Uterus (tissue), 4 donors: ENCODE measurements around the gene AACS. TPM values are rescaled to one million over a fixed set of nuclear protein-coding genes. Genes with fewer than 3 reads are reported as not detected.
"Not testable (repeated sequence)": the region's sequence is repeated elsewhere in the genome, so short reads cannot be mapped to it uniquely, and the experiment has no call there.

Source experiments
- DNase-seq, 2 donors: peaks; one replicate each; pipeline ENCODE4 v3.0.0-alpha.2; 2019 to 2020
- H3K27ac ChIP-seq, 2 donors: fragments of 200-600 bp; sonication (generic); 1 replicate in 1 of 2; 2 replicates in 1 of 2; pipeline ENCODE4 v1.5.1; 2016 to 2018
- H3K27me3 ChIP-seq, 2 donors: fragments of 200-600 bp; sonication (generic); one replicate each; pipeline ENCODE4 v1.5.1; 2018 to 2019; ENCODE audit warnings: control low read depth in 1 of 2
- H3K36me3 ChIP-seq, 2 donors: fragments of 200-600 bp; sonication (generic); one replicate each; pipeline ENCODE4 v1.5.1; 2019; ENCODE audit warnings: control low read depth in 1 of 2
- H3K4me1 ChIP-seq, 2 donors: fragments of 200-600 bp; sonication (generic); one replicate each; pipeline ENCODE4 v1.5.1; 2018 to 2019; ENCODE audit warnings: control low read depth in 1 of 2
- H3K4me3 ChIP-seq, 2 donors: fragments of 200-600 bp; sonication (generic); 1 replicate in 1 of 2; 2 replicates in 1 of 2; pipeline ENCODE4 v1.5.1; 2018 to 2019; ENCODE audit warnings: mild to moderate bottlenecking in 1 of 2
- H3K9me3 ChIP-seq, 2 donors: fragments of 200-600 bp; sonication (generic); one replicate each; pipeline ENCODE4 v1.5.1; 2019; ENCODE audit warnings: control low read depth in 1 of 2
- CTCF ChIP-seq, 4 experiments: fragments of 200-600 bp in 2 of 4; fragments of 450-650 bp in 2 of 4; sonication (generic) in 2 of 4; IDR thresholded peaks; one replicate each; pipeline ENCODE4 v1.5.1; 2016 to 2019; ENCODE audit warnings: antibody characterized with exemption in 4 of 4, mild to moderate bottlenecking in 2 of 4, moderate library complexity in 1 of 4
- POLR2A ChIP-seq, 2 donors: fragments of 450-650 bp; IDR thresholded peaks; one replicate each; pipeline ENCODE4 v1.6.1; 2016; ENCODE audit warnings: antibody characterized with exemption in 2 of 2, mild to moderate bottlenecking in 1 of 2, moderate library complexity in 1 of 2
- intact Hi-C: fragments of 100-400 bp; cut with DNase I; formaldehyde crosslinking; loops from one replicate; pipeline ENCODE4 v1.15.1; 2023; ENCODE audit warnings: low total_unique reads
- total RNA-seq, 4 donors: library from RNA; depleted of rRNA in 3 of 4; stranded (reverse); fragments of >200 nt in 3 of 4; gene quantifications; one replicate each; pipeline versions ENCODE4 v1.1.0 to v1.2.4, GENCODE V29; 2014 to 2023
- donor health status: DM: yes; HTN: yes; CAD: no.

AACS gene
- total RNA-seq, 4 donors from 2014 or later, result 7.6 to 22.3 (median 20.0) TPM

DNA sequence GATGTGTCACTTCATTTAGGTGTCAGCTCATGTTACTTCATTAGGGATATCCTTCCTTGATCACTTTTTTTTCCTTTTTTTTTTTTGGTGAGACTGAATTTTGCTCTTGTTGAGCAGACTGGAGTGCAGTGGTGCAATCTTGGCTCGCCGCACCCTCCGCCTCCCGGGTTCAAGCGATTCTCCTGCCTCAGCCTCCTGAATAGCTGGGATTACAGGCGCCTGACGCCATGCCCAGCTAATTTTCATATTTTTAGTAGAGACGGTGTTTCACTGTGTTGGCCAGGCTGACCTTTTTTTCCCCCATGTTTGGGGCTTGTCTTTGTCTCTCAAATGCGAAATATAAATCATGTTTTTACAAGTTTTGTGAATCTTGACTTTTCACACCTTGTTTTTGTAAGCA lies 9.6 kb upstream of the AACS start:
- Histone ChIP-seq H3K27me3 (no peaks in the 10 kb centered on the region), H3K9me3 (no peaks in the 10 kb centered on the region), H3K27ac (no peak overlapping the region), H3K4me3 (no peak overlapping the region), H3K36me3 (no peaks in the 10 kb centered on the region), H3K4me1 (no peaks in the 10 kb centered on the region)
- intact Hi-C loops, result no loop called here
- TF ChIP-seq POLR2A (IDR thresholded peaks at IDR 0.05), result no peak
- TF ChIP-seq CTCF (IDR thresholded peaks at IDR 0.05), result no peak
- no peak for DNase-seq

DNA sequence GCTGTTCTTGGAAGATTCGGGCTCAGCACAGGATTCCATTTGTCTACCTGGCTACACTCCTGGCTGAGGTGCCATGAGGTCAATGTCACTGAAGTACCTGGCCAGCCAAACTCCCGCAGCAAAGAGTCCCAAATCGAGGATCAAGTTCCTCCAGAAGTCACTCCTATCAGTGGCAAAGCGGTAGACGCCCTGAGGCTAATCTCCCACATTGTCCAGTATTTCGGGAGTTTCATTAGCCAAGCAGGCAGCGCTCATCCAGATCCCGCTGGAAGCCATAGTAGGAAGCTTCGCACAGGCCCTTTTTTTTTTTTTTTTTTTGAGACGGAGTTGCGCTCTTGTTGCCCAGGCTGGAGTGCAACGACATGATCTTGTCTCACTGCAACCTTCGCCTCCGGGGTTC lies 8.9 kb upstream of the AACS start:
- Histone ChIP-seq H3K27me3 (no peaks in the 10 kb centered on the region), H3K4me1 (no peaks in the 10 kb centered on the region), H3K36me3 (no peaks in the 10 kb centered on the region), H3K27ac (no peak overlapping the region), H3K9me3 (no peaks in the 10 kb centered on the region), H3K4me3 (no peak overlapping the region)
- no peak for TF ChIP-seq POLR2A (IDR thresholded peaks at IDR 0.05)
- TF ChIP-seq CTCF (IDR thresholded peaks at IDR 0.05), result no peak
- intact Hi-C loops, result no loop called here
- no peak for DNase-seq

GRCh38 chr12:125057708-125058107 lies 7.5 kb upstream of the AACS start:
- no peaks in the 10 kb centered on the region for H3K36me3 ChIP-seq
- DNase-seq, result no peak
- no peaks in the 10 kb centered on the region for H3K9me3 ChIP-seq
- H3K27ac ChIP-seq, result no peak overlapping the region
- intact Hi-C loops, result no loop called here
- no peaks in the 10 kb centered on the region for H3K27me3 ChIP-seq
- no peak overlapping the region for H3K4me3 ChIP-seq
- no peak for TF ChIP-seq CTCF (IDR thresholded peaks at IDR 0.05)
- no peak for TF ChIP-seq POLR2A (IDR thresholded peaks at IDR 0.05)
- H3K4me1 ChIP-seq, result no peaks in the 10 kb centered on the region

- Histone ChIP-seq H3K27me3 (no peaks in the 10 kb centered on the region), H3K4me3 (no peak overlapping the region), H3K27ac (no peak overlapping the region), H3K9me3 (no peaks in the 10 kb centered on the region), H3K4me1 (peaks cover 0 to 5% of the 10 kb centered on the region in 2 donors), H3K36me3 (no peaks in the 10 kb centered on the region)
- intact Hi-C loops, result no loop called here
- no peak for DNase-seq
- TF ChIP-seq POLR2A (IDR thresholded peaks at IDR 0.05) (no peak), CTCF (IDR thresholded peaks at IDR 0.05) (no peak)
Observed at GRCh38 chr12:125061229-125061628, 4.0 kb upstream of the AACS start.

GRCh38 chr12:125063522-125063921 lies 1.7 kb upstream of the AACS start:
- H3K27me3 ChIP-seq, H3K4me1 ChIP-seq, H3K27ac ChIP-seq, intact Hi-C loops, H3K4me3 ChIP-seq, DNase-seq, H3K9me3 ChIP-seq, H3K36me3 ChIP-seq: not testable (repeated sequence)

DNA sequence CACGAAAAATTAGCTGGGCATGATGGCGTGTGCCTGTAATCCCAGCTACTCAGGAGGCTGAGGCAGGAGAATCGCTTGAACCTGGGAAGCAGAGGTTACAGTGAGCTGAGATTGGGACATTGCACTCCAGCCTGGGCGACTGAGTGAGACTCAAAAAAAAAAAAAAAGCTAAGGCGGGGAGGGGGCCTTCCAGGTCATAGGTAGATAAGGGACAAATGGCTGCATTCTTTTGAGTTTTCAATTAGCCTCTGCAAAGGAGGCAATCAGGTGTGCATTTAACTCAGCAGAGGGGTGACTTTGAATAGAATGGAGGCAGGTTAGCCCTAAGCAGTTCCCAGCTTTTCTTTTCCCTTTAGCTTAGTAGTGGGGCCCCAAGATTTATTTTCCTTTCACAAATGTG lies 743 bp upstream of the AACS start:
- Histone ChIP-seq H3K27me3 (no peaks in the 10 kb centered on the region), H3K4me1 (peaks cover 0 to 6% of the 10 kb centered on the region in 2 donors), H3K9me3 (no peaks in the 10 kb centered on the region), H3K4me3 (peak overlapping the region; percentile 41 to 86), H3K27ac (no peak overlapping the region), H3K36me3 (no peaks in the 10 kb centered on the region)
- no peak for DNase-seq
- intact Hi-C loops, result no loop called here
- TF ChIP-seq POLR2A (IDR thresholded peaks at IDR 0.05) (no peak), CTCF (IDR thresholded peaks at IDR 0.05) (no peak)
